Dendritic cell treated with granulocyte-macrophage colony-stimulating factor and Interleukin-4, amounts not matched to agents 40 ng/mL and 50 ng/mL, for 4 days (primary cell): Measurements from ENCODE around the gene ADAMTSL1.

Experiments
- H3K27ac Mint-ChIP-seq: one replicate; pipeline ENCODE4 v1.8.0; 2022; ENCODE audit warnings: mild to moderate bottlenecking, mixed read lengths
- H3K27me3 Mint-ChIP-seq: one replicate; pipeline ENCODE4 v1.8.0; 2022; ENCODE audit warnings: mild to moderate bottlenecking, mixed read lengths
- H3K36me3 Mint-ChIP-seq: one replicate; pipeline ENCODE4 v1.8.0; 2022; ENCODE audit warnings: low read depth, mixed read lengths
- H3K4me1 Mint-ChIP-seq: one replicate; pipeline ENCODE4 v1.8.0; 2022; ENCODE audit warnings: low read depth, mixed read lengths
- H3K4me3 Mint-ChIP-seq: one replicate; pipeline ENCODE4 v1.8.0; 2022; ENCODE audit warnings: mild to moderate bottlenecking, moderate library complexity, mixed read lengths
- H3K9me3 Mint-ChIP-seq: one replicate; pipeline ENCODE4 v1.8.0; 2022; ENCODE audit warnings: mixed read lengths
- intact Hi-C: fragments of 100-400 bp; cut with micrococcal nuclease; formaldehyde crosslinking; loops from one replicate; pipeline ENCODE4 v1.15.0; 2022

ADAMTSL1 gene

GRCh38 chr9:18604767-18605730 is 131.1 kb downstream of the ADAMTSL1 start:
- no peaks in the 10 kb centered on the region for H3K36me3 Mint-ChIP-seq
- H3K4me1 Mint-ChIP-seq = no peaks in the 10 kb centered on the region
- intact Hi-C loops = no loop called here
- no peak overlapping the region for H3K27ac Mint-ChIP-seq
- H3K9me3 Mint-ChIP-seq = no peaks in the 10 kb centered on the region
- H3K27me3 Mint-ChIP-seq = no peaks in the 10 kb centered on the region
- no peak overlapping the region for H3K4me3 Mint-ChIP-seq

GRCh38 chr9:18605766-18606180 is 131.8 kb downstream of the ADAMTSL1 start:
- Mint-ChIP-seq H3K4me1 (no peaks in the 10 kb centered on the region), H3K27me3 (no peaks in the 10 kb centered on the region), H3K4me3 (no peak overlapping the region), H3K9me3 (no peaks in the 10 kb centered on the region), H3K36me3 (no peaks in the 10 kb centered on the region), H3K27ac (no peak overlapping the region)
- intact Hi-C loops = no loop called here

- Mint-ChIP-seq H3K4me3 (no peak overlapping the region), H3K27ac (no peak overlapping the region), H3K9me3 (no peaks in the 10 kb centered on the region), H3K36me3 (no peaks in the 10 kb centered on the region), H3K27me3 (no peaks in the 10 kb centered on the region), H3K4me1 (no peaks in the 10 kb centered on the region)
- intact Hi-C loops = no loop called here
These were observed 132.3 kb downstream of the ADAMTSL1 start for GRCh38 chr9:18606281-18606680.

- no peaks in the 10 kb centered on the region for H3K4me1 Mint-ChIP-seq
- H3K36me3 Mint-ChIP-seq = no peaks in the 10 kb centered on the region
- no peak overlapping the region for H3K27ac Mint-ChIP-seq
- no peaks in the 10 kb centered on the region for H3K9me3 Mint-ChIP-seq
- intact Hi-C loops = no loop called here
- no peak overlapping the region for H3K4me3 Mint-ChIP-seq
- no peaks in the 10 kb centered on the region for H3K27me3 Mint-ChIP-seq
These were observed 132.9 kb downstream of the ADAMTSL1 start for GRCh38 chr9:18606846-18607245.

- H3K36me3 Mint-ChIP-seq = no peaks in the 10 kb centered on the region
- intact Hi-C loops = no loop called here
- H3K27me3 Mint-ChIP-seq = no peaks in the 10 kb centered on the region
- H3K4me1 Mint-ChIP-seq = no peaks in the 10 kb centered on the region
- no peak overlapping the region for H3K27ac Mint-ChIP-seq
- H3K4me3 Mint-ChIP-seq = no peak overlapping the region
- no peaks in the 10 kb centered on the region for H3K9me3 Mint-ChIP-seq
These were observed 134.4 kb downstream of the ADAMTSL1 start for GRCh38 chr9:18608371-18608770.

- H3K4me3 Mint-ChIP-seq = no peak overlapping the region
- H3K27ac Mint-ChIP-seq = no peak overlapping the region
- no peaks in the 10 kb centered on the region for H3K27me3 Mint-ChIP-seq
- no peaks in the 10 kb centered on the region for H3K4me1 Mint-ChIP-seq
- intact Hi-C loops = no loop called here
- no peaks in the 10 kb centered on the region for H3K9me3 Mint-ChIP-seq
- H3K36me3 Mint-ChIP-seq = no peaks in the 10 kb centered on the region
These were observed 137.0 kb downstream of the ADAMTSL1 start for GRCh38 chr9:18610956-18611355.

GRCh38 chr9:18611971-18612370 is 138.0 kb downstream of the ADAMTSL1 start:
- Mint-ChIP-seq H3K9me3 (no peaks in the 10 kb centered on the region), H3K27me3 (no peaks in the 10 kb centered on the region), H3K4me1 (no peaks in the 10 kb centered on the region), H3K27ac (no peak overlapping the region), H3K36me3 (no peaks in the 10 kb centered on the region), H3K4me3 (no peak overlapping the region)
- intact Hi-C loops = loop anchor here (2.0 kb wide), 1 partner anchor 23 kb away; no protein-coding TSS in a partner anchor

- no peaks in the 10 kb centered on the region for H3K36me3 Mint-ChIP-seq
- H3K4me3 Mint-ChIP-seq = no peak overlapping the region
- H3K4me1 Mint-ChIP-seq = no peaks in the 10 kb centered on the region
- intact Hi-C loops = no loop called here
- H3K27ac Mint-ChIP-seq = no peak overlapping the region
- no peaks in the 10 kb centered on the region for H3K9me3 Mint-ChIP-seq
- no peaks in the 10 kb centered on the region for H3K27me3 Mint-ChIP-seq
These were observed 140.2 kb downstream of the ADAMTSL1 start for GRCh38 chr9:18614116-18614515.

- Mint-ChIP-seq H3K36me3 (no peaks in the 10 kb centered on the region), H3K4me3 (no peak overlapping the region), H3K27ac (no peak overlapping the region), H3K27me3 (no peaks in the 10 kb centered on the region), H3K4me1 (no peaks in the 10 kb centered on the region), H3K9me3 (no peaks in the 10 kb centered on the region)
- intact Hi-C loops = no loop called here
These were observed 140.7 kb downstream of the ADAMTSL1 start for GRCh38 chr9:18614651-18615050.

- Mint-ChIP-seq H3K4me1 (no peaks in the 10 kb centered on the region), H3K27ac (no peak overlapping the region)
- intact Hi-C loops = no loop called here
These were observed 143.0 kb downstream of the ADAMTSL1 start for GRCh38 chr9:18616976-18617375.

GRCh38 chr9:18617759-18618158 is 143.8 kb downstream of the ADAMTSL1 start:
- no peaks in the 10 kb centered on the region for H3K9me3 Mint-ChIP-seq
- no peaks in the 10 kb centered on the region for H3K4me1 Mint-ChIP-seq
- no peaks in the 10 kb centered on the region for H3K27me3 Mint-ChIP-seq
- intact Hi-C loops = no loop called here
- H3K36me3 Mint-ChIP-seq = no peaks in the 10 kb centered on the region
- no peak overlapping the region for H3K27ac Mint-ChIP-seq
- no peak overlapping the region for H3K4me3 Mint-ChIP-seq

More at GRCh38 chr9:18616976-18617375, 143.0 kb downstream of the ADAMTSL1 start:
- H3K9me3 Mint-ChIP-seq = no peaks in the 10 kb centered on the region
- H3K4me3 Mint-ChIP-seq = no peak overlapping the region
- H3K27me3 Mint-ChIP-seq = no peaks in the 10 kb centered on the region
- no peaks in the 10 kb centered on the region for H3K36me3 Mint-ChIP-seq

- intact Hi-C loops = no loop called here
- Mint-ChIP-seq H3K4me3 (no peak overlapping the region), H3K36me3 (no peaks in the 10 kb centered on the region), H3K27ac (no peak overlapping the region), H3K27me3 (no peaks in the 10 kb centered on the region), H3K4me1 (no peaks in the 10 kb centered on the region), H3K9me3 (no peaks in the 10 kb centered on the region)
These were observed 144.9 kb downstream of the ADAMTSL1 start for GRCh38 chr9:18618862-18619261.

- Mint-ChIP-seq H3K9me3 (no peaks in the 10 kb centered on the region), H3K27ac (no peak overlapping the region), H3K4me1 (no peaks in the 10 kb centered on the region), H3K27me3 (no peaks in the 10 kb centered on the region), H3K4me3 (no peak overlapping the region), H3K36me3 (no peaks in the 10 kb centered on the region)
- intact Hi-C loops = no loop called here
These were observed 148.4 kb downstream of the ADAMTSL1 start for GRCh38 chr9:18622186-18622836.

GRCh38 chr9:18623221-18624079 is 149.5 kb downstream of the ADAMTSL1 start:
- intact Hi-C loops = no loop called here
- Mint-ChIP-seq H3K27me3 (no peaks in the 10 kb centered on the region), H3K4me3 (no peak overlapping the region), H3K9me3 (no peaks in the 10 kb centered on the region), H3K36me3 (no peaks in the 10 kb centered on the region), H3K4me1 (no peaks in the 10 kb centered on the region), H3K27ac (no peak overlapping the region)
